Stimulated activated CD8-positive, alpha-beta memory T cell treated with anti-CD3 and anti-CD28 coated beads, Interleukin-15, amount 100 ng/mL, for 48 hours (primary cell): ENCODE measurements around the gene POU2F3.

Experiments used
- DNase-seq, 2 donors: peaks; one replicate each; pipeline ENCODE4 v3.0.0-alpha.2; 2020; ENCODE audit warnings: low read depth in 2 of 2

The POU2F3 gene

GRCh38 chr11:120210626-120211521 is 29.1 kb upstream of the POU2F3 start, which contains the start of gene OAF:
Gene OAF, plus strand, starts transcription at chr11:120211032. Its CDS starts 248 bp downstream, at chr11:120211280.
- peak; percentile 32 to 50 for DNase-seq

- no peak for DNase-seq
Observed at GRCh38 chr11:120211522-120212258, 28.2 kb upstream of the POU2F3 start.

DNA sequence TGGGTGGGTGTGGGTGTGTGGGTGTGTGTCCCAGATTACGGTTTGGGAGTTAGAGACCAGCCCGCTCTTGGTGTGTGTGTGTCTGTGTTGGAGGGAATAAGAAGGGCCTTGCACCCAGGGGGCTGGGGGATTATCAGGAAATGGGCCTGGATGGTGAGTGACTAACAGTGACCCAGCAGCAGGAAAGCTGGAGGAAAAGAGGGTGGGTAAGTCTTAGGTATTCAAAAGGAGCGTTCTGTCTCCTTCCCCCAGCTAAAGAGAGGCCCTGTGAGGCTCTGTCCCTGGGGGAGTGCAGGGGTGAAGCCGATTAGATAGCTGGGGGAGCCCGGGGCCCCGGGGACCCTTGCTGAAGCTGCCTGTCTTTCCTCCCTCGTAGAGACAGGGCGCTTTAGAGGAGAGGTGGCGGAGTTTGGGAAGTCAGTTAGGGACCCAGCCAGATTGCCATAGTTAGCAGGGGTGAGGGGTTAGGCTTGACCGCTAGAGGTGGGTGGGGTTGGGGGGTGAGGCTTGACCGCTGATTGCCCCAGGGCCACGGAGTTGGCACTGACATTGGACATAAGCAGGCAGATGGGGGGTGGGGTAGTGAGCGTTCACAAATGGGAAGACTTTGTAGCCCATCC is 27.6 kb upstream of the POU2F3 start:
- no peak for DNase-seq

DNA sequence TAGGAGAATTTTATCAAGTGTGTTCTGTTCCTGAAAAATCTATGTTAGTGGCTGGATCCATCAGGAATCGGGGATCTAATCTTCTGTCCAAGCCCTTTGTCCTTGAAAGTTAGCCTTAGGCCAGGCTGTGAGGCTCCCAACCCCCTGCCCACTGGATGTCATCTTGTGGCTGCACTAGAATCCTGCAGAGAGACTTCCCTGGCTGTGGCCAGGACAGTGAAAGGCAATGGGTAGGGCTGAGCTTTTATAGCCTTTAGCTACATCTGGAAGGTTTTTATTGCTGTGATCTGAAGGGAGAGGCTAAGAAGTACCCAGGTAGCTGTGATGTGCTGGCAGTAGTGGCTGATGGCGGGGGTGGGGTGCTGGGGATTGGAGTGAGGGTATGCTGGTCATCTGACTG is 27.0 kb upstream of the POU2F3 start:
- DNase-seq = no peak

DNA sequence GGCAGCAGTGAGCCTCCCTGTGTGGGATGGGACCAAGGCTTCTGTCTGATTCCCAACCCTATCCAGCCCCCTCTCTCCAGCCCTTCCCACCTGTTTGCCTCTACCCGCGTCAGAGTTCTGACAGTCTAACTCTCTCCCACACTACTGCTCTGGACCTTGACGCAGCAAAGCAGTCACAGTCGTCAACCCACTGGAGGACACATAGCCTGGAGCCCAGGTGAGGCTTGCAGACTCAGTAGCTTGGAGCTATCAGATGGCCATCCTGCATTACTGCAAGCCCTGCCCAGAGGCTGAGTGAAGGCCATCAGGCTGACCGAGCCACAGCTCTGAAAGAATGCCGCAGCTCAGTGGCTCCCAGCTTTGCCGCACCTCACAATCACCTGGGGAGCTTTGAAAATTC is 25.4 kb upstream of the POU2F3 start:
- DNase-seq = no peak

- no peak for DNase-seq
Observed at GRCh38 chr11:120215634-120216033, 24.3 kb upstream of the POU2F3 start.

GRCh38 chr11:120216426-120217102 is 23.4 kb upstream of the POU2F3 start:
- DNase-seq = no peak

- no peak for DNase-seq
Observed at GRCh38 chr11:120217526-120217925, 22.4 kb upstream of the POU2F3 start.

GRCh38 chr11:120217941-120218694 is 21.8 kb upstream of the POU2F3 start:
- no peak for DNase-seq

DNA sequence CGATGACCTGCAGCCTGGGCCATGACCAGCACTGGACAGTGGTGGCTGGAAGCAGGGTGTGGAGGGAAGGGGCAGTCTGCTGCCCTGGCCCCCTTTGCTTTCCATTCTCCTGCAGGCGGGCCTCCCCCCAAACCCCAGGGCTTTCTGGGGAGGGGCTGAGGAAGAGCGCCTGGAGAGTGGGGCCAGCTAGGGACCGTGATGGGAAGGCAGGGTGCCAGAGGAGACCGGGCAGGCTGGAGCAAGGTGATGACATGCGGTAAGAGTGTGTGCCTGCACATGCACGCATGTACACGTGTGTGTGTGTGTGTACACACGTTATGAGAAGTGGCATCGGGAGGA is 21.3 kb upstream of the POU2F3 start:
- DNase-seq = no peak

DNA sequence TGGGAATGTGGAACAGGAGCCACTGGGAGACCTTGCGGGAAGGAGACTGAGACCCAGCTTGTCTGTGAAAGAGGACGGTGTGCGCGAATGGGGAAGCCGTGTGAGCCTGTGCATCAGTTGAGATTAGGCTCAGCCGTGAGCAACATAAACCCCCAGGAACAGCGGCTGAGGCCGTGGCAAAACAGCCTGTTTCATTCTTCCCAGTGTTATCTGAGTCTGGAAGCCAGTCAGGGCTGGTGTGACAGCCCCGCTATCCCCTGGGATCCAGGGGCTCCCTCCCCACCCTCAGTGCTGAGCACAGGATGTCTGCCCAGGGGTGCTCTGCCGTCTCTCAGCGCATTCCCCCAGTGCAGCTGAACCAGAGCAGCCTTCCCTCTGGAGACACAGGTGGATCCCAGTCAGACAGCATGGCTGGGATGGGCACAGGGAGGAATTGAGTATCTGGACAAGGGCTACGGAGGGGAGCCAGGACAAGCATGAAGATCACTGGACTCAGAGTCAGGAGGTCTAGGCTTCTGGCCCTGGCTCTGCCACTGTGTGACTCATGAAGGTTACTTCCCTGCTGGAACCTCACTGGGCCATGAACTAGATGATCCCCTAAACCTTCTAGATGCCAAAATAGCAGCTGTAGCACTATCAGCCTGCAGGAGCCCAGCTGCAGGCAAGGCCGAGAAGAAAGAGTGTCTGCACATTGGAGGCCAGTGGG is 20.6 kb upstream of the POU2F3 start:
- no peak for DNase-seq

GRCh38 chr11:120219938-120220746 is 19.8 kb upstream of the POU2F3 start:
- DNase-seq = no peak

DNA sequence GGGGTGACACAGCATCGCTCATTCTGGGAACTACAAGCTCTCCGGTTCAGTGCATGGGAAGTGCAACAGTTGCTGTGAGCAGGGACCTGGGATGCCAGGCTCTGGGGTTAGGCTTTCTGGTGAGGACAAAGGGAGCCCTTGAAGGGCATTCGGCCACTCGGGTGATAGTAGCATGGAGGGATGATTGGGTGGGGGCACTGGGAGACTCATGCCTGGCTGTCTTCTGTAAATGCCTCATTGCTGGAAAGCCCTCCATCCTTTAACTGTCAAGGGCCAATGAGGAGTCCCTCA is 19.2 kb upstream of the POU2F3 start:
- no peak for DNase-seq

DNA sequence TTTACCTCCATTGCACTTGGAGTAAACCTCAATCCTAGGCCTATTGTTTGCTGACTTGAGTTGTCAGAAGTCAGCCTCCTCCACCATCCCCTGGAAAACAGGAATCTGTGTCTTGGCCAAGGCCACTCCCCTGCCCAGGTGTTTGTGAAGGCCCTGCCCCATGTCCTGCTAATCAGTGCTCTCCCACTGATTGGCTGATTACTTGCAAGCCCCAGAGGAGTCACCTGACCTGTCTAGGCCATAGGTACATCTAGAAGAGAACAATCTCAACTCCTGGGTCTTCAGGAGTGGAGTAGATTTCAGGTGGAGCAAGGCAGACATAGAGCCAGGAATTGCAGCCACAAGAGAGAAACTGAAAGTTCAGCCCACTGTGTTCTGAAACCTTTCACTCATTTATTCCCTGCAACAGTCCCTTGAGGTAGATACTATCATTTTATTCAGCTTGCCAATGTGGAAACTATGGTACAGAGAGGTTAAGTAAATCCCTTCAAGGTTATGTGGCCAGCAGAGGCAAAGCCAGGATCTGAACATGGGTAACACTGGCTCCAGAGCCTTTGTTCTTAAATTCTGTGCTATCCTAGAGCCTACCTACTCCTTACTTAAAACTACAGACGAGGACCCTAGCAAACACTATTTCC is 18.7 kb upstream of the POU2F3 start:
- no peak for DNase-seq

DNA sequence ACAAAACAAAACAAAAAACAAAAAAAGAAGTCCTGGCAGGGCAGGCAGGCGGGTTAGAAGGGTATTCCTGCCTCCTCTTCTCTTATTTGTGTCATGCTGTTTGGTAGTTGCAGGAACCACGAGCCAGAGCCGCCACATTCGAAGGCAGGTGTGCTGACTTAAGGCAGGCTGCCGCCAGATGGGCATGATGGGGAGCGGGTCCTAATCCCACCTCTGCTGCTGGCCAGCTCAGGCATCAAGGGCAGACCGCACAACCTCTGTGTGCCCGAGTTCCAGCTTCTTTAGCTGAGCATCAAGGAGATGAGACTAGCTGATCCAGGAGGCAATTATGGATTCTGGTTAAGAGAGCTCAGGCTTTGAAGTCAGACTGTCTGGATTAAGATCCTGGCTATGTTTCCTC is 17.0 kb upstream of the POU2F3 start:
- DNase-seq = no peak

DNA sequence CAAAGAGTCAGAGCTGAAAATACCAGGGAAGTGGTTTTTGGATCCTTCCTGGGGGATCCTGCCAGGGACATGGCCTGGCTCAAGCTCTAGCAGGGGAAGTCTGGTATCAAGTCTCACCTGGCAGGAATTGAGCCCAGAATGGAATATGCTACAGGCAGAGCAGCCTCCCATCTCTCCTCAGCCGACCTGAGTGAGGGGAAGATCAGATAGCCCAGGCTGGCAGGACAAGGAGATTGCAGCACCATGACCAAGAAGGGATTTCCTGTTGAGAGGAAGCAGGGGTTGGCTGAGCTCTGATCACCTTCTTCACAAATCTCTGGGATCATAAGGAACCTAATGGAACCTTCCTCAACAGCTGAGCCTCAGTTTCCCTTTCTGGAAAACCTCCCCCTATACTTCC is 16.1 kb upstream of the POU2F3 start:
- DNase-seq = no peak

DNA sequence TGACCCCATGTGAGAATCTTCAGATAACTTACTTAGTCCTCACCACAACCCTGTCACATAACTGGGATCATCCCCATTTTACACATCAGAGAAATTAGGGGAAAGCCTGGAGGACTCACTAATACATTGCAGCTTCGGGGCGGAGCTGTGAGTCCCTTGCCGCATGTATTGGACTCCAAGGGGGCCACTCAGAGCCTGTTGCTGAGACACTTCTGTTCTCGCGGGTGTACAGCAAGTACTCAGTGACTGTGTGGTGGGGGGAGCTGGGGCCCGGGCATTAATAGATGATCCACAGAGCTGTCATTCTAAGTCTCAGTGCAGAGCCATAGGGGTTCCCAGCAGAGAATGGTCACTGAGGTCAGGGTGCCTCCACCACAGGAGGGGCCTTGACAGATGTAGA is 15.6 kb upstream of the POU2F3 start:
- DNase-seq = no peak

DNA sequence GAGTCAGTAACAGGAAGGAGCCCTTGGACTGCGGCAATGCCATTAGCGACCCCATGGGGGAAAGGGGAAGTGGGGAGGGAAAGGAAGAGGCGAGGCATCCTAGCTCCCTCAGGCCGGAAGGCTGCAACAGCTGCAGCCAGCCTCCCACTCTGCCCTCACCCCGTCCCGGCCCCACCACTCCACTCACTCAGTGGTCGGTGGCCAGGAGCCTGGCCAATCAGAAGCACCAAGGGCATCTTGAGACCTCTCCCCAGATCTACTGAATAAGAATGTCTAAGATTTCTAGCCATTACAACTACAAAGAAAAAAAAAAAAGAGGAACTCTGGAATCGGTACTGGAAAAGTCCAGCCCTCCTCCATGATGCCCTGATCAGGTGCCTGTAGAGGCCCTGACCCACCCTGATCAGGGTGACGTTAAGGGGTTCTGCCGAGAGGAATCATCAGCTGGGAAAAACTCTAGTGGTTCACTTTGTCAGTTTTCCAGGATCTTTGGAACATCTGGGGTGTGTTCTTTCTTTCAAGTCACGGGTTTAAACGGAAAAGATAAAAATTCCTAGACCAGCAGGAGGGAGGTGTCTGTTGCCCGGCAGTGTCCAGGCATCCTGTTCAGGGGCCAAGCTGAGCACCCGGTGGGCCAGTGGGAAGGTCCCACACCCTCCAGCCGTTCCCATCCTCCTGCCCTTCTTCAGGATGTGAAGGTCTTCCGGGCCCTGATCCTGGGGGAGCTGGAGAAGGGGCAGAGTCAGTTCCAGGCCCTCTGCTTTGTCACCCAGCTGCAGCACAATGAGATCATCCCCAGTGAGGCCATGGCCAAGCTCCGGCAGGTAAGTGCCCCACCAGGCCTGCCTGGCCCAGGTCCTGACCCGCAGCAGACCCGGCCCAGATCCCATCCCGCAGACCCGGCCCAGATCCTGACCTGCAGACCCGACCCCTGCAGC is 14.7 kb upstream of the POU2F3 start:
- DNase-seq = no peak
